Cortex of kidney (tissue), 1 donor: Measurements from ENCODE around the gene DCLK1.

Experiments used
- DNase-seq: peaks from one replicate; lab custom pipeline; 2025; lab: John Stamatoyannopoulos, UW

DCLK1 gene

GRCh38 chr13:35785576-35786303, 345.4 kb downstream of the DCLK1 start:
- DNase-seq: no peak

- no peak for DNase-seq
These were observed 346.8 kb downstream of the DCLK1 start for GRCh38 chr13:35784286-35784951.

GRCh38 chr13:35782793-35783192, 348.4 kb downstream of the DCLK1 start:
- no peak for DNase-seq

GRCh38 chr13:35781036-35782000, 349.9 kb downstream of the DCLK1 start:
- no peak for DNase-seq

GRCh38 chr13:35780613-35781012, 350.6 kb downstream of the DCLK1 start:
- no peak for DNase-seq

- DNase-seq: no peak
These were observed 359.3 kb downstream of the DCLK1 start for GRCh38 chr13:35771898-35772297.

- no peak for DNase-seq
These were observed 360.4 kb downstream of the DCLK1 start for GRCh38 chr13:35770756-35771297.

GRCh38 chr13:35769812-35770211, 361.4 kb downstream of the DCLK1 start:
- DNase-seq: no peak

- no peak for DNase-seq
These were observed 362.6 kb downstream of the DCLK1 start for GRCh38 chr13:35768551-35768950.

GRCh38 chr13:35768073-35768472, 363.1 kb downstream of the DCLK1 start:
- no peak for DNase-seq

GRCh38 chr13:35767256-35767976, 363.8 kb downstream of the DCLK1 start:
- no peak for DNase-seq

GRCh38 chr13:35766663-35767062, 364.5 kb downstream of the DCLK1 start:
- no peak for DNase-seq

- DNase-seq: no peak
These were observed 365.2 kb downstream of the DCLK1 start for GRCh38 chr13:35765941-35766340.

GRCh38 chr13:35765366-35765765, 365.8 kb downstream of the DCLK1 start:
- DNase-seq: no peak

GRCh38 chr13:35764326-35765015, 366.7 kb downstream of the DCLK1 start:
- DNase-seq: no peak

- DNase-seq: no peak
These were observed 367.4 kb downstream of the DCLK1 start for GRCh38 chr13:35763782-35764123.

GRCh38 chr13:35763060-35763781, 368.0 kb downstream of the DCLK1 start:
- no peak for DNase-seq

- DNase-seq: no peak
These were observed 369.5 kb downstream of the DCLK1 start for GRCh38 chr13:35761440-35762252.

GRCh38 chr13:35760735-35761281, 370.4 kb downstream of the DCLK1 start:
- DNase-seq: no peak
